Measurements from ENCODE around the gene EIF2S3. TPM values are rescaled to one million over a fixed set of nuclear protein-coding genes. Genes with fewer than 3 reads are reported as not detected.

Gene EIF2S3
- total and polyA plus RNA-seq, 2 of the 13 experiments (the other 11 are each of a cell fraction or from before 2014, with no cell fraction given), result 61.0 to 183 TPM

- TF ChIP-seq ZSCAN21 (CRISPR knock-in tag; IDR thresholded peaks at IDR 0.05; ENCODE audit: borderline replicate concordance), result no peak
- TF ChIP-seq BHLHE40 (IDR thresholded peaks at IDR 0.05; ENCODE audit: low read length), result peak; percentile 79
- TF ChIP-seq ATF2 (CRISPR knock-in tag; IDR thresholded peaks at IDR 0.05), result peak; percentile 62
- peak; percentile 99 for TF ChIP-seq THAP9 (CRISPR knock-in tag; IDR thresholded peaks at IDR 0.05; ENCODE audit: borderline replicate concordance)
- peak; percentile 38; the same call in 1 of the 2 replicates for TF ChIP-seq PAXIP1 (CRISPR knock-in tag; conservative IDR thresholded peaks at IDR 0.05)
- TF ChIP-seq E2F1 (CRISPR knock-in tag; IDR thresholded peaks at IDR 0.05), result peak; percentile 80
- peak; percentile 69; the same call in 1 of the 2 replicates for TF ChIP-seq MYC (CRISPR knock-in tag; IDR thresholded peaks at IDR 0.05; ENCODE audit: borderline replicate concordance)
- no peak for TF ChIP-seq FOXA1 (IDR thresholded peaks at IDR 0.05)
- no peak for TF ChIP-seq FOXA1 (CRISPR knock-in tag; IDR thresholded peaks at IDR 0.05)
- TF ChIP-seq TAF1 (CRISPR knock-in tag; IDR thresholded peaks at IDR 0.05), result peak; percentile 72
- peak; percentile 38; the same call in 1 of the 2 replicates for TF ChIP-seq GFI1 (CRISPR knock-in tag; IDR thresholded peaks at IDR 0.05; ENCODE audit: borderline replicate concordance)
- TF ChIP-seq ELF3 (CRISPR knock-in tag; IDR thresholded peaks at IDR 0.05), result no peak
- TF ChIP-seq ZNF639 (CRISPR knock-in tag; conservative IDR thresholded peaks at IDR 0.05), result peak; percentile 96
- TF ChIP-seq IRF9 (CRISPR knock-in tag; IDR thresholded peaks at IDR 0.05; ENCODE audit: borderline replicate concordance), result 0 out of 2 replicates have a peak, but pooled peaks have one; percentile 27
- TF ChIP-seq ESRRA (CRISPR knock-in tag; IDR thresholded peaks at IDR 0.05; ENCODE audit: low read depth), result 0 out of 2 replicates have a peak, but pooled peaks have one; percentile 46
- TF ChIP-seq NONO (IDR thresholded peaks at IDR 0.05), result no peak
- peak; percentile 67 for TF ChIP-seq NONO (CRISPR knock-in tag; conservative IDR thresholded peaks at IDR 0.05)
Measured at GRCh38 chrX:24054182-24055042, at the start of gene EIF2S3 (continued).
